Thymus (tissue), 11 donors: ENCODE measurements around the gene RAI14. TPM values are rescaled to one million over a fixed set of nuclear protein-coding genes. Genes with fewer than 3 reads are reported as not detected.
A peak's percentile ranks its signal among the peaks of the same experiment; 100 is the strongest.
"Not testable (repeated sequence)": the region's sequence is repeated elsewhere in the genome, so short reads cannot be mapped to it uniquely, and the experiment has no call there.

Source experiments
- DNase-seq, 9 donors: peaks; one replicate each; pipeline ENCODE4 v3.0.0-alpha.2; 2013; ENCODE audit warnings: low spot score in 9 of 9, low read depth in 6 of 9, missing footprints in 1 of 9
- H3K27ac ChIP-seq, 2 donors: one replicate each; pipeline ENCODE4 v1.5.1; 2013; ENCODE audit warnings: control low read depth in 1 of 2, low read depth in 1 of 2, low read length in 1 of 2, mild to moderate bottlenecking in 1 of 2, moderate library complexity in 1 of 2
- H3K27me3 ChIP-seq, 2 donors: one replicate each; pipeline ENCODE4 v1.5.1; 2013; ENCODE audit warnings: low read length in 1 of 2; ENCODE audit not compliant: control insufficient read depth in 2 of 2, insufficient read depth in 1 of 2
- H3K36me3 ChIP-seq, 2 donors: one replicate each; pipeline ENCODE4 v1.5.1; 2013; ENCODE audit warnings: low read length in 1 of 2, mild to moderate bottlenecking in 1 of 2, moderate library complexity in 1 of 2; ENCODE audit not compliant: control insufficient read depth in 2 of 2, insufficient read depth in 2 of 2
- H3K4me1 ChIP-seq, 2 donors: one replicate each; pipeline ENCODE4 v1.5.1; 2013; ENCODE audit warnings: low read length in 2 of 2; ENCODE audit not compliant: control insufficient read depth in 2 of 2, insufficient read depth in 2 of 2
- H3K4me3 ChIP-seq, 2 donors: one replicate each; pipeline ENCODE4 v1.5.1; 2013; ENCODE audit warnings: low read length in 2 of 2, control low read depth in 1 of 2, mild to moderate bottlenecking in 1 of 2
- H3K9me3 ChIP-seq, 2 donors: one replicate each; pipeline ENCODE4 v1.5.1; 2013; ENCODE audit warnings: low read length in 1 of 2, mild to moderate bottlenecking in 1 of 2; ENCODE audit not compliant: control insufficient read depth in 2 of 2, insufficient read depth in 1 of 2
- WGBS: extraction: QIAGEN DNeasy Blood & Tissue Kit; methylation state at CpG from one replicate; pipeline ENCODE4 v1.1.7; 2013; 5-methylcytosine and 5-hydroxymethylcytosine counted together
- polyA plus RNA-seq: library from polyadenylated mRNA; stranded (reverse); fragments of 200-250 nt; gene quantifications from one replicate; pipeline ENCODE4 v1.2.3, GENCODE V29; 2013
- total RNA-seq: library from RNA; stranded (reverse); fragments of 120-200 nt; gene quantifications from one replicate; pipeline ENCODE4 v1.2.4, GENCODE V29; 2013
- donor health status: healthy.

The RAI14 gene
- total and polyA plus RNA-seq, 2 donors, result 6.0 to 10.4 TPM

DNA sequence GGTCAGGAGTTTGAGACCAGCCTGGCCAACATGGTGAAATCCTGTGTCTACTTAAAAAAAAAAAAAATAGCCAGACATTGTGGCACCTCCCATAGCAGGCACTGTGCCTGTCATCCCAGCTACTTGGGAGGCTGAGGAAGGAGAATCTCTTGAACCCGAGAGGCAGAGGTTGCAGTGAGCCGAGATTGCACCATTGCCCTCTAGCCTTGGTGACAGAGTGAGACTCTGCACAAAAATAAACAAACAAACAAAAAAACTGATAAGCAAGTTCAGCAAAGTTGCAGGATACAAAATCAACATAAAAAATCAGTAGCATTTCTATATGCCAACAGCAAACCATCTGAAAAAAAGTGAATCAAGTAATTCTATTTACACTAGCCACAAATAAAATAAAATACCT is 118.0 kb downstream of the RAI14 start:
- WGBS, result 95% methylated on average over 2 of the region's 2 CpGs
- Histone ChIP-seq H3K4me1 (no peaks in the 10 kb centered on the region), H3K27me3 (no peaks in the 10 kb centered on the region), H3K4me3 (no peak overlapping the region), H3K9me3 (no peaks in the 10 kb centered on the region), H3K36me3 (no peaks in the 10 kb centered on the region), H3K27ac (no peak overlapping the region)
- no peak for DNase-seq

DNA sequence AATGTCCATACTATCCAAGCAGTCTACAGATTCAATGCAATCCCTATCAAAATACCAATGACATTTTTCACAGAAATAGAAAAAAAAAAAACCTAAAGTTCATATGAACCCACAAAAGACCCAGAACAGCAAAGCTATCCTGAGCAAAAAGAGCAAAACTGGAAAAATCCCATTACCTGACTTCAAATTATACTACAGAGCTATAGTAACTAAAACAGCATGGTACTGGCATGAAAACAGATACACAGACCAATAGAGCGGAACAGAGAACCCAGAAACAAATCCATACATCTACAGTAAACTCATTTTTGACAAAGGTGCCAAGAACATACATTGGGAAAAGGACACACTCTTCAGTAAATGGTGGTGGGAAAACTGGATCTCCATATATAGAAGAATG is 118.5 kb downstream of the RAI14 start:
- H3K4me3 ChIP-seq, H3K27me3 ChIP-seq, H3K4me1 ChIP-seq, H3K9me3 ChIP-seq, H3K27ac ChIP-seq, H3K36me3 ChIP-seq, DNase-seq: not testable (repeated sequence)
- WGBS, result 86% methylated on average over 1 of the region's 1 CpG

DNA sequence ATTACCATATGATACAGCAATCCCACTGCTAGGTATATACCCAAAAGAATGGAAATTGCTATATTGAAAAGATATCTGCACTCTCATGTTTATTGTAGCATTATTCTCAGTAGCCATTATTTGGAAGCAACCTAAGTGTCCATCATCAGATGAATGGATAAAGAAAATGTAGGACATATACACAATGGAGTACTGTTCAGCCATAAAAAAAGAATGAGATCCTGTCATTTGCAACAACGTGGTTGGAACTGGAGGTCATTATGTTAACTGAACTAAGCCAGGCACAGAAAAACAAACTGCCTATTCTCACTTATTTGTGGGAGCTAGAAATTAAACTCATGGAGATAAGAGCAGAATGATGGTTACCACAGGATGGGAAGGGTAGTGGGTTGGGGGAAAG is 119.8 kb downstream of the RAI14 start:
- 92% methylated on average over 1 of the region's 1 CpG for WGBS
- H3K4me3 ChIP-seq, result no peak overlapping the region
- no peaks in the 10 kb centered on the region for H3K4me1 ChIP-seq
- no peak for DNase-seq
- no peaks in the 10 kb centered on the region for H3K36me3 ChIP-seq
- H3K9me3 ChIP-seq, result no peaks in the 10 kb centered on the region
- no peaks in the 10 kb centered on the region for H3K27me3 ChIP-seq
- H3K27ac ChIP-seq, result no peak overlapping the region

DNA sequence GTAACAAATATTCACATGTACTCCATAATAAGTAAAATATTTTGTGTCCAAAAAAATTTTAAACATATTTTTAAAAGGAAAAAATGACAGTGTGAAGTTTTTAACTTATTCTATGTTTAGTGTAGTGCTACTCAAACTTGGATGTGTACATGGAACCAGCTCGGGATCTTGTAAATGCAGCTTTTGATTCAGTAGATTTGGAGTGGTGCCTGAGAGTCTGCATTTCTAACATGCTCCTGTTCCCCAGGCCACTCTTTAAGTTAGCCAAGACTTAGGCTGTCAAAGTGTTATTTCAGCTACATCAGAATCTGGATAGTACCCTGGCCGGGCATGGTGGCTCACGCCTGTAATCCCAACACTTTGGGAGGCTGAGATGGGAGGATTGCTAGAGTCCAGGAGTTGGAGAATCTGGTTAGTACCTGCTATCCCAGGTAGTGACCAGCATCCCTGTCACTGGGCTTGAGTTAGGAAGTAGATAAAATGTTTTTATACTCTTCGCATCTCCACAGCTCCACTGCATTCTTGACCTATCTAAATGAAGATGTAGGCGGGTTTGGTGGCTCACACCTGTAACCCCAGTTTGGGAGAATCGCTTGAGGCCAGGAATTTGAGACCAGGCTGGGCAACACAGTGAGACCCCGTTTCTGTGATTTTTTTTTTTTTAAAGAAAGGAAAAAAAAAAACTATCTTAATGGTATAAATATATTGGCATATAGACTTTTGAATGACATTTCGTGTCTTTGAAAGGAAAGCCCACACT is 122.1 kb downstream of the RAI14 start:
- Histone ChIP-seq H3K27ac (no peak overlapping the region), H3K36me3 (no peaks in the 10 kb centered on the region), H3K4me3 (no peak overlapping the region), H3K4me1 (no peaks in the 10 kb centered on the region), H3K27me3 (no peaks in the 10 kb centered on the region), H3K9me3 (no peaks in the 10 kb centered on the region)
- DNase-seq, result no peak
- 92% methylated on average over 8 of the region's 8 CpGs for WGBS

DNA sequence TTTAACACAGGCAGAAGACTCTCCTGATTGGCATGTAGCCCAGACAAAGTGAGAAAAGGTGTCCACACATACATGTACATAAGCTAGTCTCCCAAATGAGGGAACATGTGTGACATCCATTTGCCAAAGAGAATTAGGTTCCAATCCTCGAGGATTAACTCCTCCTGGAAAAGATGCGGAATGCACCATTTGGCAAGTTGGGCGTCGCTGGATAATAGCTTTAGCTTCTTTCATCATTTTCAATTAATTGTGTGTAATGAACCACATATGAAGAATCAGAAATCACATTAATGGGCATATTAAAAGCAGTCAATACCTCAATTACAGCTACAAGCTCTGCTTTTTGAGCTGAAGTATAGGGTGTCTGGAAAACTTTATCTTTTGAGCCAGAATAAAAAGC is 127.8 kb downstream of the RAI14 start:
- H3K9me3 ChIP-seq, DNase-seq, H3K27me3 ChIP-seq, H3K36me3 ChIP-seq, H3K4me1 ChIP-seq, H3K4me3 ChIP-seq, H3K27ac ChIP-seq: not testable (repeated sequence)
- 96% methylated on average over 4 of the region's 4 CpGs for WGBS

DNA sequence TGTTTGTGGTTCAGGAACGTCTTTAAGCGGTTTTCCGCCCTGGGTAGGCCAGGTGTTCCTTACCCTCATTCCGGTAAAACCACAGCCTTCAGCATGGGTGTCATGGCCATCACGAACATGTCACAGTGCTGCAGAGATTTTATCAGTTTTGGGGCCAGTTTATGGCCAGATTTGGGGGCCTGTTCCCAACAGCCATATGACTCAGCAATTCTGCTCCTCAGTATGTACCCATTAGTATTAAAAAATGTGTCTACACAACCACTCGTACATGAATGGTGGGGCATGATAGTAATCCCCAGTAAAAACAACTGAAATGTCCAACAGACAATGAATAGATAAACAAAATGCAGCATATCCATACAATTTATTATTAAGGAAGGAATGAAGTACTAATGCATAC is 130.9 kb downstream of the RAI14 start:
- Histone ChIP-seq H3K36me3 (no peaks in the 10 kb centered on the region), H3K9me3 (peaks cover 0 to 4% of the 10 kb centered on the region in 2 donors), H3K4me1 (no peaks in the 10 kb centered on the region), H3K27ac (no peak overlapping the region), H3K4me3 (no peak overlapping the region), H3K27me3 (no peaks in the 10 kb centered on the region)
- DNase-seq, result no peak
- WGBS, result 86% methylated on average over 6 of the region's 6 CpGs

DNA sequence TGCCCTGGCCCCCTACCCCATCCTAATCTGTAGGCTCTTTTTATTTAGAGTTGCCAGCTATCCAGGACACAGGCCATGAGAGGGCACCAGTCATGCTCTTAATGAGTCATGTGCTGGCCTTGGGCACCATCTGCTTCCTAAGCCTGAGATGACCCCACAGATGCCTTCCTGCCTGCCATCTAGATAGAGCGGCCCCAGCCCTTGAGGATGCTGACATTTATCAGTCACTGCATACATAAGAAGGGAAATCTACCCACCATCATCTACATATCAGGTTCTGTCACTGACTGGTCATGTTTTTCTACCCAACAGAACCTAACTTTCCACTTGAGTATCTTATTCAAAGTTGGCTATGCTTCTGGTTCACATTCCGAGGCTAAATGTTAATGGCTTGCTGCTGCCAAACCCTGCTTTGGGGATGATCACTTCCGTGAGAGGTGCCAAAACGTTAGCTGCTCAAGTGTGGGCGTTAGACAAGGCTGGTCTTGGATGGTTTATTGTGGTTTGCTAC is 132.9 kb downstream of the RAI14 start:
- Histone ChIP-seq H3K27me3 (no peaks in the 10 kb centered on the region), H3K36me3 (no peaks in the 10 kb centered on the region), H3K4me3 (no peak overlapping the region), H3K27ac (no peak overlapping the region), H3K4me1 (no peaks in the 10 kb centered on the region), H3K9me3 (peaks cover 0 to 4% of the 10 kb centered on the region in 2 donors)
- DNase-seq, result peak in 1 of 9 donors; percentile 12
- 91% methylated on average over 5 of the region's 5 CpGs for WGBS

DNA sequence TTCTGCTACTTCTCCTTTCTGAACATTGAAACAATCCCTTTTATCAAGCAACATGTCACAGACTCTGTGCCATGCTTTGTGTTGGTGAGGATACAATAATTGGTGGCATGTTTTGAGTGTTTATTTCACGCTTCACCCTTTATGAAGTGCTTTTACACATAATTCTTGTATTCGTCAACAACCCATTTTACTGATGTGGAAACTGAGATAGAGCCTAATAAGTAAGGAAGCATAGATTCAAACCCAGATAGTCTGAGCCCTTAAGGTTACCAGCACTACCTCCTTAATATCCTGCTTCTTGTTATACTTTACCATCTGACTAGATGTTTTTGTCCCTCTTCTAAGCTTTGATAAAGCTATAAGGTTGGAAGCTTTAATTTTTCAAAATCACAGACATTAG is 133.5 kb downstream of the RAI14 start:
- no peaks in the 10 kb centered on the region for H3K4me1 ChIP-seq
- peaks cover 0 to 4% of the 10 kb centered on the region in 2 donors for H3K9me3 ChIP-seq
- no peaks in the 10 kb centered on the region for H3K36me3 ChIP-seq
- no peaks in the 10 kb centered on the region for H3K27me3 ChIP-seq
- no peak overlapping the region for H3K4me3 ChIP-seq
- no peak for DNase-seq
- WGBS, result 98% methylated on average over 2 of the region's 2 CpGs
- H3K27ac ChIP-seq, result no peak overlapping the region

DNA sequence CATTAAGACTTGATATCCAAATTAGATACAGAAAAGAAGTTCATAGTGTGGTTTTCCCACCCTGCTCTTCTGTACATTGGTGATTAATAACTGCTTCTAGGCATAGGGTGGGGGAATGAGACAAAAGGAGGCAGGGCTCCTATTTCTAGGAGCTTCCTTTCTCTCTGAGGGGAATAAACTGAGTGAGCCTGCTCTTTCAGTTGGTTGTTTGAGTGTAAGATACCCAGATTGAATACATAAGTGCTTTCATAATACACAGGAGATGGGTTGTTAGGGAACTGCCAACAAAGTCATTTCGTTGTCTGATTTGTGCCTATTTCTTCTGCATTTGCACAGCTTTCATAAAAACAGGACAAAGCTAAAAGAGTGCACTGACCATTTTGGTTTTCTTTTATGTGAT is 133.9 kb downstream of the RAI14 start:
- H3K27ac ChIP-seq, result no peak overlapping the region
- no peaks in the 10 kb centered on the region for H3K36me3 ChIP-seq
- no peaks in the 10 kb centered on the region for H3K4me1 ChIP-seq
- no peaks in the 10 kb centered on the region for H3K27me3 ChIP-seq
- DNase-seq, result no peak
- no peak overlapping the region for H3K4me3 ChIP-seq
- WGBS, result 88% methylated on average over 1 of the region's 1 CpG
- peaks cover 0 to 4% of the 10 kb centered on the region in 2 donors for H3K9me3 ChIP-seq
